ENCODE results near the gene TOGARAM2.

DNA sequence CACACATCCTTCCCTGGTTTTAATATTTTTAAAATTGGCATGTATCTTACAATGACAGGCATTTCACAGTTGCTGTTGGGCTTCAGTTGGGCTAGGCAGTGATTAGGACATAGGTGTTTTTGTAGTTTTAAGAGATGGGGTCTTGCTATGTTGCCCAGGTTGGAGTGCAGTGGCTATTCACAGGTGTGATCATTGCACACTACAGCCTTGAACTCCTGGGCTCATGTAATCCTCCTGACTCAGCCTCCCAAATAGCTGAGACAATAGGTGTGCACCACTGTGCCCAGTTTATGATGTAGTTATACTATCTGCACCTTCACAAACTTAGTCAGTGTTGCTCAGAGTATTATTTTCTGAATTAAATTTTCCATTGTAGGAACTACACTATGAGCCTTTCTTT, 49.9 kb downstream of the TOGARAM2 start:
- TF ChIP-seq EZH2 (IDR thresholded peaks at IDR 0.05; ENCODE audit: insufficient read depth, poor library complexity, severe bottlenecking) (no peak), EZH2phosphoT487 (IDR thresholded peaks at IDR 0.05; ENCODE audit: insufficient read depth, low read depth) (no peak)

Data from GM23248 (cell line).